Right ventricle myocardium inferior (tissue), 1 donor: ENCODE results near the gene CDH23. TPM values are rescaled to one million over a fixed set of nuclear protein-coding genes. Genes with fewer than 3 reads are reported as not detected.

Experiments
- ATAC-seq: fragments of 200-7000 bp; cut with Tn5 transposase; one replicate; pipeline ENCODE4 v1.9.1; 2020; ENCODE audit warnings: mild to moderate bottlenecking, moderate library complexity
- DNase-seq: peaks from one replicate; pipeline ENCODE4 v3.0.0; 2021; ENCODE audit errors: missing footprints
- intact Hi-C: fragments of 100-400 bp; cut with DNase I; formaldehyde crosslinking; loops from one replicate; pipeline ENCODE4 v1.11.0; 2022
- total RNA-seq: library from RNA; stranded (reverse); fragmentation: NEBNext Ultra II Directional; extraction: Animal tissue kit (Norgen Biotek cat#: 25700); gene quantifications from one replicate; pipeline ENCODE4 v1.2.1, GENCODE V29; 2021
- donor health status: DM: no; HTN: yes; CAD: no; lungs with severe emphysema.

The CDH23 gene
- total RNA-seq, 1 donor from 2014 or later: 4.8 TPM

DNA sequence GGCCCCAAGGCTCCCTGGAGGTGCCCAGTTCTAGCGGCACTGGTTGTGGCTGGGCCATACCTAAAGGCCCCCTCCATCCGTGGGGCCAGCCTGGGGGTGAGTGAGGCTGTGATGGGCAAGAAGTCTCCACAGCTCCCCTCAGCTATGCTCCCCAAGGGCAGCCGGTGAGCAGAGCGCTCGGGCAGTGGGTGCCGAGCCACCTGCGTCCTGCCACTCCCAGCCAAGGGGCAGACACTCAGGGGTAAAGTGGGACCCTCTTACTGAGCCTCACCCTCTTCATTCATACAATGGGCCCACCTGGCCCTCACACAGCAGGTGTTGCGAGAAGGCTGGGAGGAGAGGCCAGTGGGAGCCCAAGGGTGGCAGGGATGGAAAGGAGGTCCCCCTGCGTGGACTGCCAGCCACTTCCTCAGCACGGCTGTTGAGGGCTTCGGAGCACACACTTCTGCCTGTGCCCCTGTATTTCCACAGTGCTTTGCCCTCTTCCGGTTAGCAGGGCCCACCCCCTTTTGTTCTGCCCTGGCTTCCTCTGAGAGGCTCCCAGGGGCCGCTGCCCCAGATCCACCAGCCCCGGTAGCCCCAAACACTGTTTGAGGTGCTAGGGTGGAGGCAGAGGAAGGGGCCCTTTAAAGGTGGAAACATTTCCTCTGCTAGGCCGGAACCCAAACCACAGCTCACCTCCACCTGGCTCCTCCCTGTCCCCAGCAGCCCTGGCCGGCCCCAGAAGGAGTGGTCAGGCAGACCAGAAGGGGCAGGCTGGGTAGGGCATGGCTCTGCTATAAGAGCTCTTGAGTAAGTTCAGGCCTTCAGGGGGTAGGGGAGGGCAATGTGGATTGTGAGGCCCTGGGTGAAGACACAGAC is 339.2 kb downstream of the CDH23 start:
- ATAC-seq (peak; percentile 15), DNase-seq (peak; percentile 53)
- intact Hi-C loops: no loop called here

DNA sequence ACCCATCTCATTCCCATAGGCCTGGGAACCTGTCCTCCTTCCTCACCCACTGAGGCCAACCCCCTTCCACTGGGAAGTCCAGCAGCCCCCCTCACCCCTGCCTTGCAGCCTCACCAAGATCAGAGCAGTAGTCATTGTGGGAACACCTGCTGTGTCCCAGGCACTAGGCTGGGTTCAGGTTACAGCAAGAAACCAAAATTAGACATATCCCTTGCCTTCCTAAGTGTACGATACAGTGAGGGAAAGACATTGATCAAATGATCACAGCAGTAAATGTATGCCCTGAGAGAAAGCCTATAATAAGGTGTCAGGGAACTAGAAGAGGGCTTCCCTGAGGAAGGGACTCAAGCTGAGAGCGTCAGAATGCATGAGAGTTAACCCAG is 339.8 kb downstream of the CDH23 start:
- intact Hi-C loops: no loop called here
- no peak for DNase-seq
- ATAC-seq: no peak

- ATAC-seq: no peak
- intact Hi-C loops: no loop called here
- peak; percentile 44 for DNase-seq
Measured at GRCh38 chr10:71737001-71737833, 340.5 kb downstream of the CDH23 start.

GRCh38 chr10:71737834-71738197 is 341.1 kb downstream of the CDH23 start:
- DNase-seq (no peak), ATAC-seq (no peak)
- intact Hi-C loops: no loop called here

- intact Hi-C loops: no loop called here
- DNase-seq: no peak
- ATAC-seq: no peak
Measured at GRCh38 chr10:71739358-71739900, 342.7 kb downstream of the CDH23 start.

DNA sequence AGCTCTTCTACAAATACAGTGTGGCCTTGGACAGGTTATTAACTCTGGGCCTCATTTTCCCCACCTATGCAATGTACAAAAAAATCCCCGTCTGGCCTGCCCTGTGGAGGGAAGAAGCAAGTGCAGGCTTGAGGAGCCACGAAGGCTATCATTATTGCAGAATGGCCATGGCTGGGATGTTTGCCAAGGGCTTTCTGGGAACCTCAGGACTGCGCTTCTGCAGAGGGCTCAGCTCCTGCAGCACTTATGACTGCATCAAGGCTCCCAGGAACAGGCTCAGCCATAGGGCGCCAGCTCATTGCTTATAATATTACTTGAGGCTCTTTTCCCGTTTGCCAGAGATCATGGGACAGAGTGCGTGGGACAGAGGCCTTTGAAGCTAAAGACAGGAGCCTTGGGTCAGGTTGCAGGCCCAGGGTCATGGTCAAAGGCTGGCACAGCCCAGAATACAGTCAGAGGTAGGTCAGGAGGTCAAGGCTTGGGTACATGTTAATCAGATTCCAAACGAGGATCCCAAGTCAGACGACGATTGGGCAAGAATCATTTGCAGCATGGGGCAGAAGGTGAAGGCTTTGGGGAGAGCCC is 343.4 kb downstream of the CDH23 start:
- ATAC-seq: peak; percentile 44
- no peak for DNase-seq
- intact Hi-C loops: no loop called here

GRCh38 chr10:71741029-71741428 is 344.3 kb downstream of the CDH23 start:
- no peak for DNase-seq
- ATAC-seq: no peak
- intact Hi-C loops: no loop called here

DNA sequence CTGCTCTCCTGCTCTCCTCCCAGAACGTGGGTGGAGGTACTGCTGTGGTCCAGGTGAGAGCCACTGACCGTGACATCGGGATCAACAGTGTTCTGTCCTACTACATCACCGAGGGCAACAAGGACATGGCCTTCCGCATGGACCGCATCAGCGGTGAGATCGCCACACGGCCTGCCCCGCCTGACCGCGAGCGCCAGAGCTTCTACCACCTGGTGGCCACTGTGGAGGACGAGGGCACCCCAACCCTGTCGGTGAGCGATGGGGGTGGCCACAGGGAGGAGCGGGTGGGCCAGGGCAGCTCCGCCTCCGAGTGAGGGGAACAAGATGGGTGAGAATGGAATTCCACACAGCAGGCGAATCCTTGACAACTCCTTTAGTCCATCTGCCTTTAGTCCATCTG is 345.0 kb downstream of the CDH23 start:
- no peak for DNase-seq
- intact Hi-C loops: no loop called here
- ATAC-seq: no peak

DNA sequence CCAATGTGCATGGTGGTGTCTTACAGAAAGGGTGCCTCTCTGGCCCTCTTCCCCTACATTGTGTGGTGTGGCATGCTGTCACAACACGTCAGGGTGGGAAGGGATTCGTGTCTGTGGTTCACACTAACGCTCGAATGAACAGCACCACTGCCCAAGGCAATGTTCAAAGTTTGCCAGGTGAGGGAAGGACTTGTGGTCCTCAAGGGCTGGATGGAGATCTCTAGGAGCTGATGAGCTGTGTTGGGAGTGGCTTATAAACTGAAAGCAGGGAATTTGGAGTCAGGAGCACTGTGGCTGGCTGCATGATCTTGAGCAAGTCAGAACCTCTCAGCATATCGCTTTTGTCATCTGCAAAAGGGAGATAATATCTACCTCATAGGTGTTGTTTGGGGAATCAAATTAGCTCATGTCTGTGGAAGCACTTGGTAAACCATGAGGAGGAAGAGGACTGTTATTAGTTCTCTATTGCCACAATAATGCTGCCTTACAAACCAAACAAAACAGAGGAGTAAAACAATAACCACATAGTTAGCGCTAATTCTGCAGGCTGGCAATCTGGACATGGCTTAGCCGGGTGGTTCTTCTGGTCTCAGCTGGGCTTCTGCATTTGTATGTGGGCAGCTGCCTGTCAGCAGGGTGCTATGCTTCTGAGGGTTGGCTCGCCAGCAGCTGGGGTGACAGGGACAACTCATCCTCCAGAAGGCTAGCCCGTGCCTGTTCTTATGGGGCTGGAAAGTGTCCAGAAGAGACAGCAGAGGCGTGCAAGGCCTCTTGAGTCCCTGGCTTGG is 345.8 kb downstream of the CDH23 start:
- DNase-seq (no peak), ATAC-seq (no peak)
- intact Hi-C loops: no loop called here

- DNase-seq (peak; percentile 15), ATAC-seq (no peak)
- intact Hi-C loops: no loop called here
Measured at GRCh38 chr10:71743089-71743838, 346.5 kb downstream of the CDH23 start.

DNA sequence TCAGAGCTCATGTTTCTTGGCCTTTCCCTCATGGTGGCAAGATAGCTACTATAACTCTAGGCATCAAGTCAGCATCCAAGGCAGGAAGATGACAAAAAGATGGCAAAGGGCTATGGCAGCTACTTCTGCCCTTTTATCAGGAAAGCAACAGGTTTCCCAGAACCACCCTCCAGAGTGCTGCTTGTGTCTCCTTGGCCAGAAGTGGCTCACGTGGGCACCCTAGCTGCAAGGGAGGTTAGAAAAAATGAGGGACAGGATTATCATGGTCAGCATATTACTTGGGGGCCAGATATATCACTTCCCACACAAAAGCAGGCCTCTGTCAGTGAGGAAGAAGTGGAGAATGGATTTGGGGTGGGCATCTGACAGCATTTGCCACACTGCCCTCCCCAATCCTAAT is 347.1 kb downstream of the CDH23 start:
- intact Hi-C loops: no loop called here
- ATAC-seq: no peak
- DNase-seq: no peak

GRCh38 chr10:71744897-71745663 is 348.4 kb downstream of the CDH23 start:
- DNase-seq (peak; percentile 7), ATAC-seq (no peak)
- intact Hi-C loops: no loop called here

- DNase-seq (peak; percentile 40), ATAC-seq (no peak)
- intact Hi-C loops: loop anchor here (1.0 kb wide), 1 partner anchor 28 kb away; the partner anchor contains the start of gene VSIR
Measured at GRCh38 chr10:71745664-71746250, 349.0 kb downstream of the CDH23 start.

- intact Hi-C loops: loop anchor here (1.0 kb wide), 1 partner anchor 27 kb away; the partner anchor contains the start of gene VSIR
- DNase-seq: peak; percentile 74
- peak; percentile 50 for ATAC-seq
Measured at GRCh38 chr10:71746344-71747037, 349.8 kb downstream of the CDH23 start.

DNA sequence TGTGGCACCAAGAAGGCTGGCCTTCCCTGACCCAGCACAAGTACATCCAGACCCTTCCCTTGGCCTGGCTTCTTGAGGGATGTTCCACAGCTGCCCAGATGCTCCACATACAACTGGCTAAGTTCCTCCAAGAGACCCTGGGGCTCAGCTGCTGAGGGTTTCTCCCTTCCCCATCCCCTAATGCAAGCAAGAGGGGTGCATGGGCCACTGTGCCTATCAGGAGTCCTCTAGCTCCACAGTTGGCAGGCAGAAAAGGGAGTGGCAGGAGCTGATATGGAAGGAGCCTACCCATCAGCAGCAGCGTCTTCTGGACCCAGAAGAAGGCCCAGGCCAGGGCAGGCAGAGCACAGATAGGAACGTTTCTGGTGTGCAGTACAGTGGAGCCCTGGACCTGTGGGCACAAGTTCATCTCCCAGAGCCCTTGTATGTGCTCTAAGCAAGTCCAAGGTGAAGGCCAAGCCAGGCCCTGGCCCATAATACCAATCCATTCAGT is 350.4 kb downstream of the CDH23 start:
- ATAC-seq (no peak), DNase-seq (peak; percentile 65)
- intact Hi-C loops: no loop called here
